Stimulated activated CD4-positive, alpha-beta T cell treated with anti-CD3 and anti-CD28 coated beads, TNF-alpha, amount 100 ng/mL, for 48 hours (primary cell): ENCODE measurements around the gene ERVH48-1.
A peak's percentile ranks its signal among the peaks of the same experiment; 100 is the strongest.
"Not testable (repeated sequence)": the region's sequence is repeated elsewhere in the genome, so short reads cannot be mapped to it uniquely, and the experiment has no call there.

Experiments used
- DNase-seq, 3 donors: peaks; one replicate each; pipeline ENCODE4 v3.0.0-alpha.2; 2020; ENCODE audit warnings: low read depth in 3 of 3

The ERVH48-1 gene

GRCh38 chr21:42908484-42908883, 16.9 kb downstream of the ERVH48-1 start:
- not testable (repeated sequence) for DNase-seq

GRCh38 chr21:42906233-42906632, 19.2 kb downstream of the ERVH48-1 start:
- no peak for DNase-seq

GRCh38 chr21:42905195-42905594, 20.2 kb downstream of the ERVH48-1 start:
- no peak for DNase-seq

GRCh38 chr21:42903817-42904216, 21.6 kb downstream of the ERVH48-1 start:
- no peak for DNase-seq

GRCh38 chr21:42900446-42900845, 25.0 kb downstream of the ERVH48-1 start:
- DNase-seq: no peak

GRCh38 chr21:42892931-42893755, 32.3 kb downstream of the ERVH48-1 start, which contains the start of gene NDUFV3:
Gene NDUFV3, plus strand, starts transcription at chr21:42893309. Its CDS starts 25 bp downstream, at chr21:42893334.
- DNase-seq: peak; percentile 99 to 100 (median 100)

- no peak for DNase-seq
Measured at GRCh38 chr21:42892582-42892930, 32.9 kb downstream of the ERVH48-1 start.

GRCh38 chr21:42887326-42887725, 38.1 kb downstream of the ERVH48-1 start:
- DNase-seq: no peak

- no peak for DNase-seq
Measured at GRCh38 chr21:42883921-42884320, 41.5 kb downstream of the ERVH48-1 start.

GRCh38 chr21:42880352-42880751, 45.1 kb downstream of the ERVH48-1 start:
- no peak for DNase-seq

GRCh38 chr21:42878993-42879787, 46.2 kb downstream of the ERVH48-1 start, which contains the start of gene WDR4:
Gene WDR4, minus strand, starts transcription at chr21:42879539. Its CDS starts 44 bp downstream, at chr21:42879495.
- peak; percentile 96 to 99 (median 98) for DNase-seq

- DNase-seq: no peak
Measured at GRCh38 chr21:42878678-42878992, 46.8 kb downstream of the ERVH48-1 start.

GRCh38 chr21:42875811-42876210, 49.6 kb downstream of the ERVH48-1 start:
- DNase-seq: not testable (repeated sequence)

GRCh38 chr21:42873096-42873495, 52.3 kb downstream of the ERVH48-1 start:
- no peak for DNase-seq

- no peak for DNase-seq
Measured at GRCh38 chr21:42868196-42868595, 57.2 kb downstream of the ERVH48-1 start.
